LNCaP clone FGC (cell line): ENCODE data around the gene CARMIL3.
"Not testable (repeated sequence)": the region's sequence is repeated elsewhere in the genome, so short reads cannot be mapped to it uniquely, and the experiment has no call there.

Experiments used
- DNase-seq: peaks from one replicate; pipeline ENCODE4 v3.0.0-alpha.2; 2011; ENCODE audit warnings: low read depth
- H3K4me3 ChIP-seq: 2 replicates; pipeline ENCODE4 v1.5.1; 2011; ENCODE audit warnings: mild to moderate bottlenecking, low read depth, low read length, control low read depth
- TF ChIP-seq, protein P1 (sequence below): IDR thresholded peaks from 2 replicates; pipeline ENCODE4 v1.5.1; 2012; ENCODE audit warnings: mild to moderate bottlenecking; ENCODE audit not compliant: control insufficient read depth, insufficient read depth; ENCODE audit errors: extremely low read depth

CARMIL3 gene

DNA sequence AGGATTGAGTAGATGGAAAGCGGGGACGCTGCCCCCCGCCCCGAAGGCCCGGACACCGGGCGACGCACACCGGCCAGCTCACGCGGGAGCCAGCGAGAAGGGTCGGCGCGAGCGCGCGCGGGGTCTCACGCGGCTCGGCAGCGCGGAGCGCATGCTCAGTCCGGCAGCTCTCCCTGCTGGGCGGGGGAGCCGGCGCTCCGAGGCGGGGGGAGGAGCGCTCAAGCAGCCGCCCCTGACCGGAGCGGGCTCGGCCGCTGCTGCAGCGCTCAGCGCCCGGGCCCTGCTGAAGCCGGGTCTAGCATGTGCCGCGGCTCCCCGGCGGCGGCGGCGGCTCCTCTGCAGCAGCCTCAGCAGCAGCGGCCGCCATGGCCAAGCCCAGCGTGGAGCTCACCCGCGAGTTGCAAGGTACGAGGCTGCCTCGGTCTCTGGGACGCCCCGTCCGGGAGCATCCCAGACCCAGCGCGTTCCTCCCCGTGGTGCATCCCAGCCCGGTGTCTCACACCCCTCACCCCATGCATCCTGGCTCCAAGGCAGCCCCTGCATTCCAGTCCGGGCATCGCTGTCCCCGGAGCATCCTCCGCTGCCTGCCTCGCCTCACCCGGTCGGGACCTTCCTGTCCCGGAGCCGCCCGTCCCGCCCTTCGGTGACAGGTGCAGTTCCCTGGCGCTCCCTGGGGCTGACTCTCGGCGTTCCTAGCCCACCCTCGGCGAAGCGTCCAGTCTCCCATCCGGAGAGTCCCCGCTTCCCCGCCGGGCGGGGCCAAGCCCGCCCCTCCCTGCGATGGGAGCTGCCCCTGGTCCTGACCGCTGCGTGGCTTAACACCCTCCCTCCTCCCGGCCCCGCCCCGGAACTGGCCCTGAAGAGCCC is at the start of gene CARMIL3:
TSS of gene CARMIL3 (plus strand) at position 221 of the 867 bp plus-strand sequence. CDS start at position 366, 145 bp downstream.
- TF ChIP-seq, protein P1, sequence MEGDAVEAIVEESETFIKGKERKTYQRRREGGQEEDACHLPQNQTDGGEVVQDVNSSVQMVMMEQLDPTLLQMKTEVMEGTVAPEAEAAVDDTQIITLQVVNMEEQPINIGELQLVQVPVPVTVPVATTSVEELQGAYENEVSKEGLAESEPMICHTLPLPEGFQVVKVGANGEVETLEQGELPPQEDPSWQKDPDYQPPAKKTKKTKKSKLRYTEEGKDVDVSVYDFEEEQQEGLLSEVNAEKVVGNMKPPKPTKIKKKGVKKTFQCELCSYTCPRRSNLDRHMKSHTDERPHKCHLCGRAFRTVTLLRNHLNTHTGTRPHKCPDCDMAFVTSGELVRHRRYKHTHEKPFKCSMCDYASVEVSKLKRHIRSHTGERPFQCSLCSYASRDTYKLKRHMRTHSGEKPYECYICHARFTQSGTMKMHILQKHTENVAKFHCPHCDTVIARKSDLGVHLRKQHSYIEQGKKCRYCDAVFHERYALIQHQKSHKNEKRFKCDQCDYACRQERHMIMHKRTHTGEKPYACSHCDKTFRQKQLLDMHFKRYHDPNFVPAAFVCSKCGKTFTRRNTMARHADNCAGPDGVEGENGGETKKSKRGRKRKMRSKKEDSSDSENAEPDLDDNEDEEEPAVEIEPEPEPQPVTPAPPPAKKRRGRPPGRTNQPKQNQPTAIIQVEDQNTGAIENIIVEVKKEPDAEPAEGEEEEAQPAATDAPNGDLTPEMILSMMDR = no peak
- H3K4me3 ChIP-seq = peak within 1 kb of the TSS; percentile 60
- DNase-seq = no peak

DNA sequence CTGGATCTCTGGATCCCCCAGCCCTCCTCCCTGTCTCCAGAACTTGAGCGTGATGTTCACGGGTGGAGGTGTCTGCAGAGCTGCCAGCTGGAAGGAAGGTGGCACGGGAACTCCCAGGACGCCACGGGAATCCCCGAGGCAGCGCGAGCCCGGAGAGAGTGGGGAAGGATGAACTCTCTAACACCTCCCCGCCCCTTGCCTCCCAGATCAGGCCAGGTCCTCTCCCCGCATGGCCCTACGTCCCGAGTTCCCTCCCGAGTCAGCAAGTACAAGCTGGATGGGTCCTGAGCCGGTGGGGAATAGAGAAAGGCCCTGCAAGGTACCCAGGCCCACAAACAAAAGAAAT is 45.4 kb upstream of the CARMIL3 start:
- not testable (repeated sequence) for DNase-seq
- H3K4me3 ChIP-seq = peak overlapping the region; percentile 50; the same call in 1 of the 2 replicates

GRCh38 chr14:24006817-24007652 is 44.8 kb upstream of the CARMIL3 start:
- DNase-seq = not testable (repeated sequence)
- H3K4me3 ChIP-seq = peak overlapping the region; percentile 50

DNA sequence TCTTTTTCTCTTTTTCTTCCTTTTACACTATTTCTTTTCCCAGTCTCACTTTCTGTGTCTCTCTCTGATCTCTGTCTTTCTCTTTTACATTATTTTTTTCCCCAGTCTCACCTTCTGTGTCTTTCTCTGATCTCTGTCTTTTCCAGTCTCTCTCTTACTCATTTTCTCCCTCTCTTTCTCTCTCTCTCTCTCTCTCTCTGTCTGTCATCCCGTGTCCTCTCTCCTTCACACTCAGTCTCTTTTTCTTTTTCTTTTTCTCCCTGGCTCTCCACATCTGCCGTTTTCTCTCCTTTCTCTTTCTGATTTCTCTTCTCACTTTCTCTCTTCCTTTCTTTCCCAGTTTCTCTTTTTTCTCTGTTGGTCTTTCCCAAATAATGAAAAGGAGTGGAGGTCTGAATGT is 40.8 kb upstream of the CARMIL3 start:
- TF ChIP-seq, protein P1 = no peak
- H3K4me3 ChIP-seq = no peak overlapping the region
- DNase-seq = no peak

- DNase-seq, H3K4me3 ChIP-seq: not testable (repeated sequence)
Measured at GRCh38 chr14:24012726-24013273, 39.0 kb upstream of the CARMIL3 start.

DNA sequence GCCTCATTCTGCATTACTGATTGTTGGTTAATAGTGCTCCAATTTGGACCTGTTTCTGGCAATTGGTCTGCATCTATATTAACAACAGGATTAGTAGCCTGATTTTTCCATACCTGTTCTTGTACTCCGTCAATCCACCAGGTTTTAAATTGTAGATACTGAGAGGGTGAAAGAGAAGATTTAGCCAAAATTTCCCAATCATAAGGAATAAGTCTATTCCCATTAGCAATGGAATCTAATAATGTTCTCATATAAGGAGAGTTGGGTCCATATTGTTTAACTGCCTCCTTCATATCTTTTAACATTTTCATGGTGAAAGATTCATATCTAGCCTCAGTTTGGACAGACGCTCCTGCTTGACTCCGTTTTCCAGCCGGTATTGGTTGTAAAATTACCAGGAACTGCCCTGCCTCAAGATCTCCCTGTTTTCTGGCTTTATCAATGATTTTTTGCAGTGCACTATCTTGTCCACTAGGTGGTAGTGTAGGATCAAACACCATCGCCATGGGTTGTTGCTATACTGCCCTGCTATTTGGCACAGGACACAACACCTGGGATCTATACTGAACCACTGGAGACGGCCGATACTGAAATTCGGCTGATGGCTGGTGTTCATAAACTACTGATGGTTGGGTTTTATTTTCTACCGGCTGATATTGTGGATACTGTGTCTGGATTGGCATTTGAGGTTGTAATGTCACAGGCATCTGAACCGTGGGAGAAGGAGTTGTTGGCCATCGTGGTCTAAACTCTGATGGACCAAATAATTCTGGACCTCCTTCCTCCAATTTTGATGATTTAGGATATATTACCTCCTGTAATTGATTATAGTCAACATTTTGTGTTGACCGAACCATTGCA is 37.9 kb upstream of the CARMIL3 start:
- TF ChIP-seq, protein P1 = peak; percentile 89
- H3K4me3 ChIP-seq = no peak overlapping the region

DNA sequence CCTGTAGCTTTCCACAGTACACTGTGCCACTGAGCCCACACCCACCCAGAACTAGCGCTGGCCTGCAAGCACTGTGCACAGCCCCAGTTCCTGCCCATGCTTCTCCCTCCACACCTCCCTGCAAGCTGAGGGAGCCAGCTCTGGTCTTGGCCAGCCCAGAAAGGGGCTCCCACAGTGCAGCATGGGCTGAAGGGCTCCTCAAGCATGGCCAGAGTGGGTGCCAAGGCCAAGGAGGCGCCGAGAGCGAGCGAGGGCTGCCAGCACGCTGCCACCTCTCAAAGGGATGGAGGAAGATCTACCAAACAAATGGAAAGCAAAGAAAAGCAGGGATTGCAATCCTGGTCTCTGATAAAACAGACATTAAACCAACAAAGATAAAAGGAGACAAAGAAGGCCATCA is 36.1 kb upstream of the CARMIL3 start:
- DNase-seq, H3K4me3 ChIP-seq: not testable (repeated sequence)

More for the DNA sequence above, 37.9 kb upstream of the CARMIL3 start:
- peak; percentile 67 for DNase-seq

DNA sequence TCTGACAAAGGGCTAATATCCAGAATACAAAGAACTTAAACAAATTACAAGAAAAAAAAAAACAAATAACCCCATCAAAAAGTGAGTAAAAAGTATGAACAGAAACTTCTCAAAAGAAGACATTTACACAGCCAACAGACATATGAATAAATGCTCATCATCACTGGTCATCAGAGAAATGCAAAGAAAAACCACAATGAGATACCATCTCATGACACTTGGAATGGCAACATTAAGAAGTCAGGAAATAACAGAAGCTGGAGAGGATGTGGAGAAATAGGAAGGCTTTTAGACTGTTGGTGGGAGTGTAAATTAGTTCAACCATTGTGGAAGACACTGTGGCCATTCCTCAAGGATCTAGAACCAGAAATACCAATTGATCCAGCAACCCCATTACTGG is 32.8 kb upstream of the CARMIL3 start:
- DNase-seq, H3K4me3 ChIP-seq: not testable (repeated sequence)

- H3K4me3 ChIP-seq, DNase-seq: not testable (repeated sequence)
Measured at GRCh38 chr14:24019944-24020343, 31.9 kb upstream of the CARMIL3 start.

DNA sequence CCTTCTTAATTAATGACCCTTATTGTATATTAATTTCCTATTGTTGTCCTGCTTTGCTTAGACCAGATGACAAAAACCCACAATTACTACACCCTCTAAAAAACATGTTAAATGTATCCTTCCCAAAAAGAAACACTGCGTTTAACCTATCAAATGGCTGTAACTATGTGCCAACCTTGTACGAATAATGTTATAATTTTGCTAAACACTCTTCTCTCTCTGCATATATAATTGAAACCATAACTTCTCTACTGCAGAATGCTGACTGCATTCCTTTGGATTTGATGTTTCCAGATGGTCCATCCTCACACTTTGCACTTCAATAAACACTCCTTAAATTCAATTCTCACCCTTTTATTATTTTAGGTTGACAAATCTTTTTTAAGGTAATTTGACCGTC is 31.3 kb upstream of the CARMIL3 start:
- not testable (repeated sequence) for DNase-seq, H3K4me3 ChIP-seq

- not testable (repeated sequence) for DNase-seq, H3K4me3 ChIP-seq
Measured at GRCh38 chr14:24024939-24025418, 26.8 kb upstream of the CARMIL3 start.

DNA sequence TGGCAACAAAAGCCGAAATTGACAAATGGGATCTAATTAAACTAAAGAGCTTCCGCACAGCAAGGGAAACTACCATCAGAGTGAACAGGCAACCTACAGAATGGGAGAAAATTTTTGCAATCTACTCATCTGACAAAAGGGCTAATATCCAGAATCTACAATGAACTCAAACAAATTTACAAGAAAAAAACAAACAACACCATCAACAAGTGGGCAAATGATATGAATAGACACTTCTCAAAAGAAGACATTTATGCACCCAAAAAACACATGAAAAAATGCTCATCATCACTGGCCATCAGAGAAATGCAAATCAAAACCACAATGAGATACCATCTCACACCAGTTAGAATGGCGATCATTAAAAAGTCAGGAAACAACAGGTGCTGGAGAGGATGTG is 22.1 kb upstream of the CARMIL3 start:
- H3K4me3 ChIP-seq, DNase-seq: not testable (repeated sequence)

DNA sequence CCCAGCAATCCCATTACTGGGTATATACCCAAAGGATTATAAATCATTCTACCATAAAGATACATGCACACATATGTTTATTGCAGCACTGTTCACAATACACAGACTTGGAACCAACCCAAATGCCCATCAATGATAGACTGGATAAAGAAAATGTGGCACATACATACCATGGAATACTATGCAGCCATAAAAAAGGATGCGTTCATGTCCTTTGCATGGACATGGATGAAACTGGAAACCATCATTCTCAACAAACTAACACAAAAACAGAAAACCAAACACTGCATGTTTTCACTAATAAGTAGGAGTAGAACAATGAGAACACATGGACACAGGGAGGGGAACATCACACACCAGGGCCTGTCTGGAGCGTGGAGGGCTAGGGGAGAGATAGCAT is 20.5 kb upstream of the CARMIL3 start:
- not testable (repeated sequence) for H3K4me3 ChIP-seq, DNase-seq
